Right ventricle myocardium superior (tissue), 1 donor: Measurements from ENCODE around the gene AP2A2. TPM values are rescaled to one million over a fixed set of nuclear protein-coding genes. Genes with fewer than 3 reads are reported as not detected.
A peak's percentile ranks its signal among the peaks of the same experiment; 100 is the strongest.

Source experiments
- ATAC-seq: fragments of 200-7000 bp; cut with Tn5 transposase; one replicate; pipeline ENCODE4 v1.9.1; 2020; ENCODE audit warnings: mild to moderate bottlenecking; ENCODE audit not compliant: poor library complexity
- DNase-seq: peaks from one replicate; pipeline ENCODE4 v3.0.0-alpha.2; 2020
- intact Hi-C: fragments of 100-400 bp; cut with DNase I; formaldehyde crosslinking; loops from one replicate; pipeline ENCODE4 v1.11.2; 2022
- long read RNA-seq: library from polyadenylated mRNA; unstranded; transcript quantifications from one replicate; pipeline ENCODE4 v2.0.0, GENCODE V29; 2021
- total RNA-seq: library from RNA; stranded (reverse); fragmentation: NEBNext Ultra II Directional; extraction: Animal tissue kit (Norgen Biotek cat#: 25700); gene quantifications from one replicate; pipeline ENCODE4 v1.2.1, GENCODE V29; 2021
- donor health status: DM: no; HTN: yes; CAD: no; lungs with severe emphysema.

Gene AP2A2
- total RNA-seq: 53.5 TPM
- long read RNA-seq, full-length matches to known transcripts: 42 of 53 reads
- long read RNA-seq, partial matches to known transcripts: 1 of 53 reads
- long read RNA-seq, other reads (novel, unspliced or antisense): 10 of 53 reads

GRCh38 chr11:925496-926301 lies at the start of gene AP2A2:
Gene AP2A2, plus strand, starts transcription at chr11:925870. Its CDS starts 152 bp downstream, at chr11:926022.
- DNase-seq (peak; percentile 94), ATAC-seq (peak; percentile 94)
- intact Hi-C loops: loop anchor here (10.0 kb wide), 1 partner anchor 129 kb away; no protein-coding TSS in a partner anchor

GRCh38 chr11:876545-876944 lies 49.1 kb upstream of the AP2A2 start:
- DNase-seq: peak; percentile 83
- ATAC-seq: peak; percentile 91
- intact Hi-C loops: no loop called here

GRCh38 chr11:877565-877964 lies 48.1 kb upstream of the AP2A2 start:
- intact Hi-C loops: no loop called here
- ATAC-seq (no peak), DNase-seq (no peak)

DNA sequence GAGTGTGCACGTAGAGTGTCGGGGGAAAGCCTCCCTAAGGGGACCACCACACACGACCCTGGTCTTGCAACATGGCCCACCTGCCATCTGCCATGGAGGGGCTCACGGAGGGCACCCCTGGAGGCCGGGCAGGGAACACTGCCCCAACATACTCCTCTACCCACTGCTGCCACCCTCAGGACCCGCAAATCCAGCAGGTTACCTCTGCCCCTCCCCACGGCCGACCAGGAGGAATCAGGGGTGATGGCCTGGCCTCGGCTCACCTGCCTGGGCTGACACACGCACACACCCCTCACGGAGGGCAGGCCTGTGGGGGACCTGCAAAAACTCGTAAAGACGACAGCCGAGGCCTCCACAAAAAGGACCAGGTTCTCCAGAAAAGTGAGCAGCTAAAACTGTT lies 45.2 kb upstream of the AP2A2 start:
- DNase-seq: no peak
- intact Hi-C loops: no loop called here
- no peak for ATAC-seq

DNA sequence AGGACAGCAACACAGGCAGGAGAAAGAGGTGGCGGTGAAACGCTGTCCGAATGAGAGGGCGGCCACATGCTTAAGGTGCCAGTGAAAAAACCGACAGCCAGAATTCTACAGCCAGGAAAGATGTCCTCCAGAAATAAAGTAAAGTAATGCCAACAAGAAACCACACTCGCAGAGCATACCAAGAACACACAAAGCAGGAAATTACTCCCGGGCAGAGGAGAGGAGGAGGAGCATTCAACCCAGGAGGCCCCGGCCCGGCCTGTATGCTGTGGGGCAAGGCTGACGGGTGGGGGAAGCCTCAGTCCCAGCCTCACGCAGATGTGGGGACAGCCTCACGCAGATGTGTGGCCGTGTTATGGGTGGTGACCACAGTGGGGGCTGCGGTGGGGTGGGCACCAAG lies 43.1 kb upstream of the AP2A2 start:
- DNase-seq: no peak
- no peak for ATAC-seq
- intact Hi-C loops: no loop called here

DNA sequence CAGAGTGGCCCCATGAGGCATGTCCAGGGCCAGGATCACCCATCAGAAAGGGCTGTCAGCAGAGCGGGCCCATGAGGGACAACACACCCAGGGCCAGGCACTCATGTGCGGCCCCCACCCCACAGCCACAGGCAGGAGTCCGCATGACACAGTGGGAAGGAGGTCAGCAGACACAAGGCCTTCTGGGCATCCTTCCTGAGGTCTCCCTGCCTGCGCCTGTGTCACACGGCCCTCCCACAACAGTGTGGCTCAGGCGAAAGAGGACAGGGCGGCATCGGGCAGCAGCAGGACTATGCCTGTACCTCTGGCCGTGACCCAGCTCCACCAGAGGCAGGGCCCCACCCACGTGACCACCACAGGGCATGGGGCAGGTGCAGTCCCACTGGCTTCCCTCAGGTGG lies 42.1 kb upstream of the AP2A2 start:
- ATAC-seq (no peak), DNase-seq (no peak)
- intact Hi-C loops: no loop called here

GRCh38 chr11:884578-885070 lies 41.0 kb upstream of the AP2A2 start:
- ATAC-seq: no peak
- no peak for DNase-seq
- intact Hi-C loops: no loop called here

DNA sequence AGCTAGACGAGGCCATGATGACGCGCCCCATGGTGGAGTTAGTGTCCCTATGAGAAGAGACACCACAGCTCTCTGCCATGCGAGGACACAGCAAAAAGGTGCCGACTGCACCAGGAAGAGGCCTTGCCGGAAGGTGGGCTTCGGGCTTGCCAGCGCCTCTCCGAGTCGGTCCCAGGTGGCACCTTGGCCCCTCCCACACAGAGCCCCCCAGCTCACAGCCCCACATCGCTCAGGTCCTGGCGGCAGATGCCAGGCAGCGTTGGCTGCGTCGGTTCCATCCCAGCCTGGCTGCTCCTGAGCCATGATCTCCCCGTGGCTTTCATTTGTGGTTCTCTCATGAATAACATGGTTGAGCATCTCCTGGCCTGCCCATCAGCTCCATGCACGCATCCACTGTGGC lies 39.1 kb upstream of the AP2A2 start:
- ATAC-seq (no peak), DNase-seq (no peak)
- intact Hi-C loops: no loop called here

DNA sequence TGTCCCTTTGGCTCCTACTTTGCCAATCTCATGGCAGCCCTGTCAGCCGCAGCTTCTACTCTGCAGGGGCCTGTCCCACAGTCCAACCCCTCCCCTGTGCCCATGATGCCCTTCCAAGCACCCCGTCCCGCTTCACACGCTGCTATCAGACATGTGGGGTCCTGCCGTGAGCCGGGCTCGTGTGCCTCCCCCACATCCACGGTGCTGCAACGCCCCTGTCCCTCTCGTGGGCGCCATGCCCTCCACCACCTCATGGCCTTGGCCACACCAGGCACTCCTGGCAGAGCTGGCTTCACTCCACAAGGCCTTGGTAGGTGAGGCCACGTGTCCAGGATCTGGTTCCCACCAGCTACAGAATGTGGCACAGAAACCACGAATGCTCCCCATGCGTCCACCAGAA lies 38.1 kb upstream of the AP2A2 start:
- intact Hi-C loops: no loop called here
- no peak for ATAC-seq

GRCh38 chr11:888310-889212 lies 37.1 kb upstream of the AP2A2 start:
- intact Hi-C loops: no loop called here

More for the DNA sequence above, 38.1 kb upstream of the AP2A2 start:
- no peak for DNase-seq

DNA sequence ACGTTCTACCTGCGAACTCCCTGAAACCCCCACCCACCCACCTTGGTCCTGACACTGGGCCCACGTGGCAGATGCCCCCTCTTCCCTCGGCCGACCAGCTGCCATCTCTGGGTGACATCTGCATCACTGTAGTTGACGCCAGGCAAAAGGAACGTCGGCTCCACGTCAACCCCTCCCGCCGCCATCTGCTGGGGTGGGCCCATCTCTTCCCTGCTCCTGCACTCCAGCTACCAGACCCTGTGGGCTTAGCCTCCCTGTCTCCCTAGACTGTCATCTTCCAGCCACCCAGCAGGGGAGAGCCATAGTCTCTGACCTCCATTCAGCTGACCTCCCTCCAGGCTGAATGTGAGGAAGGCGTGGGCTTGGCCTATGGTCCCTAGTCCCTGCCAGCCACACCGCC lies 36.4 kb upstream of the AP2A2 start:
- ATAC-seq (no peak), DNase-seq (no peak)
- intact Hi-C loops: no loop called here

More at GRCh38 chr11:888310-889212, 37.1 kb upstream of the AP2A2 start:
- no peak for ATAC-seq
- no peak for DNase-seq

- intact Hi-C loops: no loop called here
- DNase-seq (no peak), ATAC-seq (no peak)
These were observed 35.8 kb upstream of the AP2A2 start for GRCh38 chr11:889687-890475.

DNA sequence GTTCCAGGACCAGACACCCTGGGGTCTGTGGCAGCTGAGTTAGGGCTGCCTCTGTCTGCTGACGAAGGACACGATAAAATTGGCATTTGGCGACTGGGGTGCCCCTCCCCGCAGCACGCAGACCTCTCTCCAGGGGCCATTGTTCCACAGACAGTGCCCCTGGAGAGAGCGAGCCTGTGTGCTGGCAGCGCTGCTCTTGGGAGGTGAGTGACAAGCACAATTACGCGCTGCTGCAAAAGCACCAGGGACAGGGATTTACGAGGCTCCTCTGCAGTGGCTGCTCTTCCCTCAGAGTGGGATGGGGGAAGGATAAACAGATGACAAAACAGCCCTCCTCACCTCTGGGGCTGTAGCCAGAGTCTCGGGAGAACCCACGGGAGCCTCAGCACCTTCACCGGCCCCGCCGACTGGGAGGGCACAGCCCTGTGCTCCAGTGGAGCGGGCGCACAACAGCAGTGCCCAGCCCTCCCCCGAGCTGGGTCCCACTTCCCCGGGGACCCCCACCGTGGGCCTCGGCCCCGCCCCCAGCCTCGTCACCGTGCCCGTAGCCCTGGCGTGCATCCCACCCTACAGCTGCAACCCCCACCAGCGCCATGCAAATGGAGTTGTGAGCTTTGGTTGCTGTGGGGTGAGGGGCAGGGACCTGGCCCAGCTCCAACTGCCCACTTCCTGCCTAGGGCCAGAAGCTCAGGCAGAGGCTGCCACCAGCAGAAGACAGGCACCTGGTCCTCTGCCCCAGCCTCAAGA lies 34.7 kb upstream of the AP2A2 start:
- ATAC-seq: no peak
- DNase-seq: no peak
- intact Hi-C loops: no loop called here

GRCh38 chr11:893008-893654 lies 32.5 kb upstream of the AP2A2 start:
- intact Hi-C loops: no loop called here
- no peak for ATAC-seq
- DNase-seq: no peak

GRCh38 chr11:894575-895201 lies 31.0 kb upstream of the AP2A2 start:
- intact Hi-C loops: no loop called here
- ATAC-seq (no peak), DNase-seq (no peak)

DNA sequence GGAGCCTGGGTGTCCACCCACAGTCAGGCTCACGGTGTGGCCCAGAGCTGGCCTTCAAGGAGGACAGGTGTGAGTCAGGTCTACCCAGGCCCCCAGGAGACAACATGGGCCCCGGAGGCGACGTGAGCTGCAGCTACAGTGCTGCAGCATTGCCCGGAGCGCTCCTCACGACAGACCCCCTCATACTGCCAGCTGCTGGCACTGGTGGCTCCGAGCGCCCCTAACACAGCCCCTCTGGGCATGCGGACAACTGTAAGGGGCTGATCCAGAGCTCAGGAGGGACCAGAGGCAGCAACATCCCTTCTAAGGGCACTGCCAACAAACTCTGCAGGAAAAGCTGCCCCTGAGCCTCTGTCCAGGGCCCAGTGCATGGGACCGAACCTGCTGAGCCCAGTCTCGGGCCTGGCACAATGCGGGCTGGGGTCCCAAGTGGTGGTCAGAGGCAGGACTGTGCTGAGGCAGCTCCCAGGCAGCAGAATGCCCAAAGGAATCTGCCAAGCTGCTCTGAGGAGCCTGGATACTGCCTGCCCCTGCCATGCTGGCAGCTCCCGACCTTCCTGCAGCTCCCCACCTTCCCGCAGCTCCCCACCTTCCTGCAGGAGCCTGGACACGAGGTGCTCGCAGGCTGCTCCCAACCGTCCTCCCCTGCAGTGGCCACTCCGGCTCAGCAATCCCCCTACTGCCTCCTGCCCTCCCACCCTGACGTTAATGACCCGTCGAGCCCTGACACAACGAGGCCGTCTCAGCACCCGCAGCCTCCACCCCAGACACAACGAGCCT lies 30.1 kb upstream of the AP2A2 start:
- intact Hi-C loops: no loop called here
- DNase-seq: no peak
- no peak for ATAC-seq
